H54 (cell line): Measurements from ENCODE around the gene ILF2.
"Not testable (repeated sequence)": the region's sequence is repeated elsewhere in the genome, so short reads cannot be mapped to it uniquely, and the experiment has no call there.

ENCODE experiments used
- DNase-seq: peaks from one replicate; pipeline ENCODE4 v3.0.0; 2011; ENCODE audit warnings: low spot score, mixed read lengths; ENCODE audit not compliant: insufficient read length
- FAIRE-seq: peaks from 3 replicates; lab custom pipeline; 2011; peaks lifted over from hg19 to GRCh38; lab: Jason Lieb, UNC
- POLR2A ChIP-seq: IDR thresholded peaks from 2 replicates; pipeline ENCODE4 v1.6.1; 2011; ENCODE audit warnings: low read depth, mild to moderate bottlenecking, low read length

Gene ILF2

DNA sequence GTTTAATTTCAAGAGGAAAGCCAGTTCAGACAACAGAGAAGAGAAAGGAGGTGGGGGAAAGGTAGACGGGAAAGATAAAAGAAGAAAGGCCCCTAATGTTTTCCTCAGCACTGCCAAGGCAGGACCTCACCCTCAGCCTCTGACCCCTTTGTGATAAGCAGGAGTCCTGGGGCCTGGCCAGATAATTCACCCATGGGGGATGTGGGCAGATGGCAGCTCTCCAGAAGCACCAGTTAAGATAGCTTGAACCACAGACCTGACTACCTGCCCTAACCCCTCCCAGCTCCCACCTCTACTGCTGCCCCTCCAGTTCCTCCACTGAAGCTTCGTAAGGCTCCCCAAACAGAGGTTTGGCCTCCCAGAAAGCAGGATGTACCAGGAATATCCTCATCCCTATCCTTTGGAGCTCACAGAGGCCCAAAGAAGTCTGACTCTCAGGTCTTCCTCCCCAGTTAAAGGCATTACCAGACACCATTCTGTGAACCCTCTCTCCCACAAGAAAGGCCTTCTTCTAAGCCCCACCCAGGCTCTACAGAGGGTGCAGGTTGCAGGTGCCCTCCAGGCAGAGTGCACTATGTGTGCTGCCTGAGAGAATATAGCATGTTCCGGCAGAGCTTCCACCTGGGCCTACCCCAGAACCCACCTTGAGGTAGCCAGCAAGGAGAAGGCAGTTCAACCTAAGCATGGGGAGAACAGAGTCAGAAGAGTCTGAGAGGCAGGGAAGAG is 21.5 kb downstream of the ILF2 start:
- no peak for DNase-seq
- FAIRE-seq: no peak

DNA sequence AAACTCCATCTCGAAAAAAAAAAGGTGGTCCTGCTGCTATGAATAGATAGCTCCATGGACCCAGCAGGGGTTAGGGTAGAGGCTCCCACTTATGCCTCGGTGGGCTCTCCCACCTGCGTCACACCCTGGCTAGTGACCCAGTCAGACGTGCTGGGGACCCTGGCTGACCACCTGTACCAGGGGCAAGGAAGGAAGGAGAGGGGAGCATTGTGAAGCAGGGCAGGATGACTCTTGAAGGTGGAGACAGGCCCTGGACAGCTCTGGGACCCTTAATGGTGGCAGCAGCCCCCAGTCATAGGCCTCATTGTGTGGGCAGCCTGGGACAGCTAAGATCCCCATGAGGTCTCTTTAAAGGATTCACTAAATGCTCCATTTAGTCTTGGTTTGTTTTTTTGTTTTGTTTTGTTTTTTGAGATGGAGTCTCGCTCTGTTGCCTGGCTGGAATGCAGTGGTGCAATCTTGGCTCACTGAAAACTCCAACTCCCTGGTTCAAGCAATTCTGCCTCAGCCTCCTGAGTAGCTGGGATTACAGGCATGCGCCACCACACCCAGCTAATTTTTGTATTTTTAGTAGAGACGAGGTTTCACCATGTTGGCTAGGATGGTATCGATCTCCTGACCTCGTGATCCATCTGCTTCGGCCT is 22.7 kb downstream of the ILF2 start:
- no peak for TF ChIP-seq POLR2A

More for the DNA sequence above, 21.5 kb downstream of the ILF2 start:
- TF ChIP-seq POLR2A: no peak

DNA sequence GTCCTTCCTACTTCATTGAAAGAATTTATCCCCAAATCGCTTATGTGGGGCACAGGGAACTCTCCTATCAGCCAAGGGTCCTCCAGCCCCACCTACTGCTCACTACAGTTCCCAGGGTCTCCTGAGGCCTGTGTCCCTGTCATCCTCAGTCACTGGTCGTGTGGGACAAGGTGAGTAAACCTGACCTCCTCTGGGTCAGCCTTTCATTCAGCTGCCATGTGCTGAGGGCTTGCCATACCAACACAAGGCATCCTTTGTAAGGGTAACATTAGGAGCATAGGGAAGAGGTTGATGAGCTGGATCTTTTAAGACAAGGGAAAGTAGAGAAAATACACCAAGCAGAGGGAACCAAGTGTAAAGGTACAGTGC is 23.5 kb downstream of the ILF2 start:
- no peak for FAIRE-seq
- no peak for DNase-seq
- no peak for TF ChIP-seq POLR2A

More for the DNA sequence above, 22.7 kb downstream of the ILF2 start:
- FAIRE-seq: no peak
- no peak for DNase-seq

DNA sequence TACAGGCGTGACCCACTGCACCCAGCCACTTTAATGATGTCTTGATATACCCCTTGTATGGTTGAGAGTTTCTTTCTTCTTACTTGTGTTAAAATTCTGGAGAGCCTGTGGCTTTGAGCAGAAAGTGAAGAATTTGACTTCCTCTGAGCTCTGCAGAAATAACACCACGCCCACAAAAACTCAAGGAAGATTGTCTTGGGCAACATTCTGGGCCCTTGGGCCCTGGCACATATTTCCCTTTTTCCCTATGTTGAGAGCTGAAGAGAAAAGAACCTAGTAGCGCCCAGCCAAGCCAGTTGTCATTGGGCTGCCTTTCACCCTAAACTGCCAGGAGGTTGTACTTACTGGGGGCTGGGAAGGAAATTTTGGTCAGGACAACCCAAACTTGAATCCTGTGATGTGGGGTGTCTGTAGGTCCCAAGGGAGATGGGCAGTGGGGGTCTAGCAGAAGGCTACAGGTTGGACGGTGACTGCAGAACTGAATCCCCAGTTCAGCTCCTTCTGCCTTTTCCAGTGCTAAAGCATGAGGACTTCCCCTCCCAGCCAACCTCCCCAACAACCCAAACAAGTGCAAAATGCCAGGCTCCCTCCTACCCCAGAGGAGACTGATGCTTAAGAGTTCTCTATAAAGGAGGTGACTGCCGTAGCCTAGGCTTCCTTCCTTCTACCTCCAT is 24.0 kb downstream of the ILF2 start:
- FAIRE-seq (no peak), DNase-seq (no peak)
- no peak for TF ChIP-seq POLR2A

DNA sequence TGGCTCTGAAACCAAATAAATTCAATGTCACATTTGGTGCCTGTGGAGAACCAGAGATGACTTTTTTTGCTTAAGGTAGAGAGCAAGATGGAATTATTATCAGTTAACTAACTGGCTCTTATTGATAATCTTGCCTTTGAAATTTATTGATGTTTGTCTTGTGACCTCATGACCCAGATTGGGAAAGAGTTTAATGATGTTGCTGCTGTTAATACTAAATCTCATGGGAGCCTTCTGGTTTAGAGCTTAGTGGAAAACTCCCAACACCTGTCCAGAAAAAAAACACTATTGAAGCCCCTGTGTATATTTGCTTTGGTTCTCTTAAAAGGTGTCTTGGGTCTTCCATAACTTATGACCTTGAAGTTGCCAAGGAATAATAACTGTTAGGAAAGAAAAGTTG is 27.0 kb downstream of the ILF2 start:
- no peak for TF ChIP-seq POLR2A
- FAIRE-seq (no peak), DNase-seq (no peak)

DNA sequence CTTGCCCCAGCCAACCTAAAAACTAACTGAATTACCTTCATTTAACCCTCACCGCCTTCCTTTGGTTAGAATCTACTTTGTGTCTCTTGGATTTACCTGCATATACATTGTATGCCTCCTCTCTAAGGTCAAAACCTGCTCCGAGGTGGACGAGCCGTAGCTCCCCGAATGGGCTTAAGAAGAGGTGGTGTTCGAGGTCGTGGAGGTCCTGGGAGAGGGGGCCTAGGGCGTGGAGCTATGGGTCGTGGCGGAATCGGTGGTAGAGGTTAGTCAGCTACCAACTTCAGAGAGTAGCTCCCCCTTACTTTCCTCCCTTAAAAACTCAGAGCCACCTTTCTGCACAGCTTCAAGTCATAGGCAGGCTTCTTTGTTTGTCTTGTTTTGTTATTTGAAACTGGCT is 27.7 kb downstream of the ILF2 start:
- DNase-seq (no peak), FAIRE-seq (no peak)
- no peak for TF ChIP-seq POLR2A

DNA sequence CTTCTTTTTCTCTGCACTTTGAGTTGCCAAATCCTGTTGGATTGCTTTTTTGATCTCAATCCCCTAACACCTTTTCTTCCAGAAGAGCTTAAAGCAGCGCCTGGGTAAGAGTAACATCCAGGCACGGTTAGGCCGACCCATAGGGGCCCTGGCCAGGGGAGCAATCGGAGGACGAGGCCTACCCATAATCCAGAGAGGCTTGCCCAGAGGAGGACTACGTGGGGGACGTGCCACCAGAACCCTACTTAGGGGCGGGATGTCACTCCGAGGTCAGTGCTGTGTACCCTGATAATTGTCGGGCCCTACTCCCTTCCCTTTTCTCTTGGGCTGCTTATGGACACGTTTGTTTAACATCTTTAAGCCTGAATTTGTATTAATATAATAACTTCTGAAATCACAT is 28.6 kb downstream of the ILF2 start:
- no peak for FAIRE-seq
- TF ChIP-seq POLR2A: no peak
- no peak for DNase-seq

DNA sequence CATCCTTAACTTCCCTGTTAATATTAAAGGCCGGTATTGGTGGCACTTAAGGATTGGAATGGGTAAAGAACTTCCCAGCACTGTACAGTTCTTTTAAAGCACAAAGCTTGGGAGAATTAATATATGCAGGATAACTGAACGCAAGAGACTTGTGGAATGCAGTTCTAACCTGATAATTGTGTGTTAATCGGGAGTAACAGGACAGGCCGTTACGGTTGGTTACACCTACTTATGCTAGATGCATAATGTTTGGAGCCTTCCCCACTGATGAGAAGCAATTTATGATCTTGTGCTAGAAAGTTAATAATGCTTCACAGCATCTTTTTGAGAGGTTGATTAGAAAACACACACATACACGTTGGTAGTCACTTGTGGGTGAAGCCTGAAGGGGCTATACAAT is 29.9 kb downstream of the ILF2 start:
- no peak for FAIRE-seq
- DNase-seq: no peak
- TF ChIP-seq POLR2A: no peak

DNA sequence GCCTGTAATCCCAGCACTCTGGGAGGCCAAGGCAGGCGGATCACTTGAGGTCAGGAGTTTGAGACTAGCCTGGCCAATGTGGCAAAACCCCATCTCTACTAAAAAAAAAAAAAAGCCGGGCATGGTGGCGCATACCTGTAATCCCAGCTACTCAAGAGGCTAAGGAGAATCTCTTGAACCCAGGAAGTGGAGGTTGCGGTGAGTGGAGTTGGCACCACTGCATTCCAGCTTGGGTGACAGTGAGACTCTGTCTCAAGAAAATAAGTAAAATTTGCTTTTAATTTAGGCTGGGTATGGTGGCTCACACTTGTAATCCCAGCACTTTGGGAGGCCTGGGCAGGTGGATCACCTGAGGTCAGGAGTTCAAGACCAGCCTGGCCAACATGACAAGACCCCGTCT is 30.6 kb downstream of the ILF2 start:
- DNase-seq, FAIRE-seq: not testable (repeated sequence)

DNA sequence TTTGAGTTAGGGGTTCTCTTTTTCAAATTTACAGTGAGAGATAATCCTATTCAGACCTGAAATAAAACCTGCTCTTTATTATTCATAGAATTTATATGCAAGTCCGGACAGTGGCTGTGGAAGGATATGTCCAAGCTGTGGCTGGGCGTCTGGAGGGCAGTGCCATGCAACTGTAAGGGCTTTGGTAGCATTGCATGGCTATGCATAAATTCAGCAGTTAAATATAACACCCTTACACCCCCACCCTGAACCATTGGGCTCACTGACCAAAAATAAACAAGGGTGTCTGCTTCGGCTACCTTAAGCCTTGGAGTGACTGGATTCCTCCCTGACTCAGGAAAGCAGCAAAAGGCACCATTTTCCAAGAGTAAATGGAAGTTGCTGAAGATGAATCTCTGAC is 31.5 kb downstream of the ILF2 start:
- DNase-seq (no peak), FAIRE-seq (no peak)
- no peak for TF ChIP-seq POLR2A

DNA sequence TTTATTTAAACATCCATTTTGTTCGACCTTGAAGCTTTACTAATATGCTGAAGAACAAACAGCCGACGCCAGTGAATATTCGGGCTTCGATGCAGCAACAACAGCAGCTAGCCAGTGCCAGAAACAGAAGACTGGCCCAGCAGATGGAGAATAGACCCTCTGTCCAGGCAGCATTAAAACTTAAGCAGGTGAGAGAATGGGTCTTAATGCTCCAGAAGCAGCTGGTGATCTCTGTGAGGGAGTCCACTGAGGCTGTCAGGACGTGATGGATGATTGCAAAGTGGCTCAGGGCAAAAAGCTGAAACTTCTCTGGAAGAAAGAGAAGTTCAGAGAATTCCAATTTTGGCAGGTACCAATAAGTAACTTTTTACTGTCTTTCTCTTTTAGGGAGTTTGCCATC is 32.5 kb downstream of the ILF2 start:
- no peak for DNase-seq
- no peak for TF ChIP-seq POLR2A
- no peak for FAIRE-seq

DNA sequence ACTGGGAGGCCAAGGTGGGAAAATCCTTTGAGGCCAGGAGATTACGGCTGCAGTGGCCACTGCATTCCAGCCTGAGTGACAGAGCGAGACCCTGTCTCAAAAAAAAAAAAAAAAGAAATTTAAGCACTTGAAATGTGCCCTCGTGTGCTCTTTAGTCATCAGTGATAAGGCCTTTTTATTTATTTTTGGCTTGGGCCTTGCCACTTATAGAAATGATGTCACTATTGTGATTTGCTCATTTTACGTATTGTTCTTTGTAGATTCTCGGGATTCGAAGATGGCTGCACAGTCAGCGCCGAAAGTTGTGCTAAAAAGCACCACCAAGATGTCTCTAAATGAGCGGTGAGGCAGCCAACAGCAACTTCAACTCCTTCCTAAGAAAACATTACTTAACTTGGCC is 34.5 kb downstream of the ILF2 start:
- no peak for TF ChIP-seq POLR2A
- no peak for FAIRE-seq
- no peak for DNase-seq

DNA sequence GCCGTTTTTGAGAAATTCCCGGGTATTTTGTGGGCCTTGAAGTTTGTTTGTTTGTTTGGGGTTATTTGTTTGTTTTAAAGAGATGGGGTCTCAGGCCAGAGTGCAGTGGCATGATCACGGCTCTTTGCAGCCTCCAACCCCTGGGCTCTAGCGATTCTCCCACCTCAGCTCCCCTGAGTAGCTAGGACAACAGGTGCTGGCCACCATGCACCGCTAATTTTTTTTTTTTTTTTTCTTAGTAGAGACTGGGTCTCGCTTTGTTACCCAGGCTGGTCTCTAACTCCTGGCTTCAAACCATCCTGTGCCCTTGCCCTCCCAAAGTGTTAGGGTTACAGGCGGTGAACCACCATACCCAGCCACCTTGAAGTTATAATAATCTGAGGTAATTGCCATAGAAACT is 34.9 kb downstream of the ILF2 start:
- DNase-seq (no peak), FAIRE-seq (no peak)
- TF ChIP-seq POLR2A: no peak

DNA sequence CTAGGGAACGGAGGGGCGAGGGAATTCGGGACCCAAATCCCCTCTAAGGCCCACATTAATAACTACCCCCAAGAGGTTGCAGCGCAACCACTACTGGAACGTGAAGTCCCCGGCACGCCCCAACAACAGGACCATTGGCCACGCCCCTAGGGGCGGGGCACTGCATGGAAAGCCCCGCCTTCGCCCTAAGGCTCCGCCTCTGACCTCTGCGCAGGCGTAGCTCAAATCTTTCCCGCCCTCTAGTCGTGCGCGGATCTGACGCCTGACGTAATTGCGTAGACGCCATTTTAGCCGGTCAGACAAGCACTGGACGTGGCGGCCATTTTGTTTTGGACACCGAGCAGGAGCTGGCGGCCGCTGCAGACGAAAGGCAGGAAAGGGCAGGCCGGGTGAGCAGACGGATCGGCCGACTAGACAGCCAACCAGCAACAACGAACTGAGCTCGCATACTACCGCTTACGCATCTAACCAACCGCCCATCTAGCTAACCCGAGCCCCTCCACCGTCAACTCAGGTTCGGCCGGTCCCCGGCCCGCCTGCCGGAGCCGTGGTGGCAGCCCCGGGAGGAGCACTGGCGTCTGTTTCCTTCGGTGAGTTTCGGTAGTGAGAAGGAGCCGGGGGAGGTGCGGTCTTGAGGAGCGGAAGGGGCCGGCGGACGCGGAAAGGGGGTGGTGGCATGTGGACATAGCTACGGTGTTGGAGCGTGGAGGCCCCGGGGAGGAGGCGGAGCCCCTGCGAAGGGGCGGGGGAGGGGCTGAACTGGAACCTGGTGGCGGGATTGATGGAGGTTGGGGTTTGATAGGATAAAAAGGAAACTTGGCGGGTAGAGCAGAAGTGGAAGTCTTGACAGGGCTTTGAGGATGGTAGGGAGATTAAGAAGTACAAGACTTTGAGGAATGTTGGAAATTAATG is 36.8 kb downstream of the ILF2 start, which contains the start of gene CHTOP:
TSS of gene CHTOP (plus strand) at position 313 of the 912 bp plus-strand sequence. CDS start 2,523 bp downstream, outside the sequence.
- DNase-seq (peak; percentile 80), FAIRE-seq (peak; percentile 45)
- TF ChIP-seq POLR2A: peak; percentile 80; the same call in 1 of the 2 replicates
